T1000 (cell line): ENCODE measurements around the gene GPR87.

Experiments
- DNase-seq: peaks from one replicate; lab custom pipeline; 2025; ENCODE audit warnings: mixed read lengths; lab: John Stamatoyannopoulos, UW

Gene GPR87

GRCh38 chr3:151282921-151283320, 33.7 kb downstream of the GPR87 start:
- DNase-seq = no peak

- no peak for DNase-seq
Measured at GRCh38 chr3:151281671-151282324, 34.8 kb downstream of the GPR87 start.

DNA sequence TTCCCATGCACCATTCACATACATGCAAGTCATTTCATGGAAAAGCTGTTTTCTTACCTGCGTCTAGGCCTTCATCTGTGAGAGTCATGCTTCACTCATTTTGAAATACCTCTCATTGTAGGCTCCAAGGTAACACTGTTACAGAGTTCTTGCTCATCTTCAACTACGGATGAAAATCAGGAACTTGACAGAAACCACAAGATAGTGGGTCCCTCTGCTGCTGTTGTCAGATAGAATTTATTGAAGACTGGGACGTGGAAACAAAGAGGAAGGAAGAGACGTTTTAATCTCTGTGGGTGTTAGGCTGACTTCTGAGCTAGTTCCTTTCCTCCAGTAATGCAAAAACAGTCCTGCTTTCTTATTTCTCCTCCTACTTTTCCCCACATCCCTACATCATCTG, 38.4 kb downstream of the GPR87 start, which contains the start of gene P2RY14:
Gene P2RY14, minus strand, starts transcription at position 313 of the 400 bp plus-strand sequence. CDS start 64,226 bp downstream, outside the sequence.
- DNase-seq = no peak

DNA sequence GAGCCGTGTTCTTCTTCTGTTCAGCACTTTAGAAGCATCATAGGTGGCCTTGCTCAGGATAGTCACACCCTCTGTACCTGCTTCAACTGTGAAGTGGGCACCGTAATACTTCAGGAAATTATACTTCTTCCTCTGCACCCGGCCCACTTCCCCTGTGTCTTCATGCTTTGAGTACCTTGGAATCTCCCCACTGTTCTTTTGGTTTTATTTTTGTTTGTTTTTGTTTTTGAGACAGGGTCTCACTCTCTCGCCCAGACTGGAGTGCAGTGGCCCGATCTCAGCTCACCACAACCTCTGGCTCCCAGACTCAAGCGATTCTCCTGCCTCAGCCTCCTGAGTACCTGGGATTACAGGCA, 40.0 kb downstream of the GPR87 start:
- DNase-seq = no peak

GRCh38 chr3:151276038-151276686, 40.5 kb downstream of the GPR87 start:
- DNase-seq = no peak

DNA sequence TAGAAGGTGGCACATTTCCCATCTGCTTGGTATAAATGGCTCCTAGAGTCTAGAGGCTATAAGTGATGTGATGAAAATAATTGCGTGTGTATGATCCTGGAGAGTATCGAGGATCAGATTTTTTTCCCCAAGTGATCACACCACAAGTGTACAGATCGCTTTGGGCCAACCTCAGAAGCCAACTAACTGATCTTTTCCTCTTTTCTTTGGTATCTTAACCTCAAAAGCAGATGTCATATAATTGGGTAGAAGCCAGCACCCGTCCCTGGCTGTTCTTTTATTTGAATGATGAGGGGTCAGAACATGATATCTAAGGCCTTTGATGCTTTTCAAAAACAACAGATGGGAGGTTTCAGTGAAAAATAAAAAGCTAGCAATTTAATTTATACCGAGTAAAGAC, 41.5 kb downstream of the GPR87 start:
- no peak for DNase-seq

DNA sequence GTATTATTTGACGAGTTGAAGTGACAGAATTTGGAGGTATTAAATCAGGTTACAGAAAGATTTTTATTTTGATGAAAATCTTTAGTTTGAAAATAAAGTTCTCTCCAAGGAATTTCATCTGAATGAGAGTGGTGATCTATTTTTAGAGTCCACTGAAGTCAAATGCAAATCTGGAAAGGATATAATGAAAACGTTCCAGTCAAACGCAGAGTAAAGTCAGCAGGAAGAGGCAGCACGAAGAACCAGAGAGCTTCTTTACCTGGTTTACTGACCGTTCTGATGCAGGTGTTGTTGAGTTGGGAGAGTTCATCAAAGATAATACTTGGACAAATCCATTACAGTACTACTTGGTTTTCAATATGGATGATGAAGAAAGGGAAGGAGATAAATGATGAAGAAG, 47.0 kb downstream of the GPR87 start:
- DNase-seq = no peak

DNA sequence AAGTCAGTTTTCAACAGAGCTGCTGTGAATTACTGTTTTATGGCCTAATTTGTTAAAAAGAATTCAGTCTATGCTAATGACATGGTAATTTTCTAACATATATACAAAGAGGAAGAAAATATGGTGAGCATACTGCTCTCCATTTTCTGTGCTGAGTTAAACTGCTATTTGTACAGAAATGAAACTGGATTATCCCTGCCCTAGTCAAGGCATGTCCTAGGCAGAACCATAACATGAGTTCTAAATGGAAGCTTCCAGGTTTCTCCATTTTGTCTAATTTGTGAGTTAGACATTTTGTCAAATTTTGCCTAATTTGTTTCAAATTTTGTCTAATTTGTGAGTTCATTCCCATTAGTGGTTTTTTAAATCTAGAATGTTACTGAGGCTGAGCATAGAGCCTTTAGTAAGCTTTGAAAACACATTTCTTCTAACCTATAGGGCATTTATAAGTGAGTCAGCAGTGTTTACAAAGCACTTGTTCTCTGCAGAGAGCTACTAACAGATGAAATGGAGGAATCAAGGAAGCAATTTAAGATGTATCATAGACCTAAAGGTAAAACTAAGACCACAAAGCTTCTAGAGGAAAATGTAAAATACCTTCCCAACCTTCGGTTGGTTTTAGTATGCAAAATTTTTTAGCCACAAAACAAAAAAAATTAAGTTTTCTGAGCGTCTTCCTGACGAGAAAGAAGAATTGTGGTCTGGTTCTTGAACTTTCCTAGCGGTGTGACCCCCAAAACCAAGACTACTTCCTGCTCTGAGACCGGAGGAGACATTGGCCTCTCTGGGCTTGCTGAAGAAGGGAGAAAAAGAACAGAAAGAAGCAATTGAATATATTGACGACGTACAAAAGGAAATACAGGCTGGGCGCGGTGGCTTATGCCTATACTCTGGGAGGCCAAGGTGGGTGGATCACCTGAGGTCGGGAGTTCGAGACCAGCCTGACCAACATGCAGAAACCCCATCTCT, 48.1 kb downstream of the GPR87 start:
- DNase-seq = no peak

- DNase-seq = no peak
Measured at GRCh38 chr3:151267066-151267465, 49.6 kb downstream of the GPR87 start.

GRCh38 chr3:151265866-151266265, 50.8 kb downstream of the GPR87 start:
- DNase-seq = no peak

- DNase-seq = no peak
Measured at GRCh38 chr3:151265166-151265565, 51.5 kb downstream of the GPR87 start.

DNA sequence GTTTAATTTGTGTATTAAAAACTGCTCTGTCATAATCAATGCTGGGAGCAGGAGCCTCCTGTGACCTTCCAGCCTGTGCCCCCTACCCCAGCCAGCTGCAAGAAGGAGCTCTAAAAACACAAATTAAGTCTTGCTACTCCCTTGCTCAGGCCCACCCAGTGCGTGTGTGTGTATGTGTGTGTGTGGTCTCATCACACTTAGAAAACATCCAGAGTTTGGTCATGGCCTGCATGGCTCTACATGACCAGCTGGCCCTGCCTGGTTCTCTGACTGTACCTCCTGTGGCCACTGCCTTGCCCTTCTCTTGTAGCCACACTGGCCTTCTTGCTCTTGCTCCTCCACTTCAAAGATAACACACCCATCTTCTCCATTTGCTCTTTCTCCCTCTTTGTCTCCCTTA, 52.0 kb downstream of the GPR87 start:
- DNase-seq = no peak

GRCh38 chr3:151262871-151263525, 53.6 kb downstream of the GPR87 start:
- DNase-seq = no peak

GRCh38 chr3:151259664-151260063, 57.0 kb downstream of the GPR87 start:
- DNase-seq = no peak

- no peak for DNase-seq
Measured at GRCh38 chr3:151256749-151257148, 59.9 kb downstream of the GPR87 start.

DNA sequence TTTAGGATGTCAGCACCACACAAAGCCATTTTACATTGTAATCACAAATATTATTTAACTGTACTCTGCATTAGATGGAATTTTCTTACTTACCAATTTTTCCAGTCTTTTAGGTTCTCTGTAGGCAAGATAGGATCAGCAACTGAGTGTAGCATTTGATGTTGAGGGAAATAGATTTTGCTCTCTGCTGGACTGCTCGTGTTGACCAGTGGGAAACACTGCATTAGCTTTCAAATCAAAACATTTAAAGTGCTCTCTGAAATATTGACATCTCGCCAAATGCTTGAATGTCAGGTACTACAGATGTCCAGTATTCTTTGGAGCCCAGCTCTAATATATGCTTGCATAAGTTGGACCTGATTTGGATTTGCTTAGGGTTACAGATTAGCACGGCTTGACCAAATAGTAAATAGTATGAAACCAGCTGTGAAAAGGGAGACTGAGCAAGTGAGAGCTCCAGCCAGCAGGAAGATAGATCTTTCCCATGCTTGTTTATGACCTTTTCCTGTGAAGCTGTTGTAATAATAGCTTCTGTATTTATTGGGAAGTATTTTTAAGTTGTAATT, 67.8 kb downstream of the GPR87 start:
- DNase-seq = no peak
